Neural cell (in vitro differentiated cells): Measurements from ENCODE around the gene FAM20C.

Source experiments
- CTCF ChIP-seq: fragments of 450-650 bp; IDR thresholded peaks from 2 replicates; pipeline ENCODE4 v1.5.1; 2014; ENCODE audit warnings: antibody characterized with exemption, mild to moderate bottlenecking, moderate library complexity; ENCODE audit not compliant: poor library complexity, severe bottlenecking
- EP300 ChIP-seq: fragments of 450-650 bp; conservative IDR thresholded peaks from 2 replicates; pipeline ENCODE4 v1.6.1; 2014; ENCODE audit warnings: antibody characterized with exemption, mild to moderate bottlenecking, moderate library complexity; ENCODE audit not compliant: poor library complexity, severe bottlenecking
- EZH2 ChIP-seq: fragments of 200-600, 300-800 bp; shearing (Covaris generic), sonication (generic); IDR thresholded peaks from 2 replicates; pipeline ENCODE4 v1.6.1; 2014; ENCODE audit warnings: antibody characterized with exemption, low read length, borderline replicate concordance, mild to moderate bottlenecking; ENCODE audit not compliant: insufficient read depth, poor library complexity, severe bottlenecking
- MXI1 ChIP-seq: fragments of 450-650 bp; conservative IDR thresholded peaks from 2 replicates; pipeline ENCODE4 v1.6.1; 2014; ENCODE audit warnings: antibody characterized with exemption, mild to moderate bottlenecking; ENCODE audit not compliant: poor library complexity, severe bottlenecking
- POLR2AphosphoS5 ChIP-seq: IDR thresholded peaks from 2 replicates; pipeline ENCODE4 v1.6.1; 2012
- RAD21 ChIP-seq: fragments of 450-650 bp; conservative IDR thresholded peaks from 2 replicates; pipeline ENCODE4 v1.6.1; 2014; ENCODE audit warnings: antibody characterized with exemption, mild to moderate bottlenecking, moderate library complexity
- TAF1 ChIP-seq: IDR thresholded peaks from 2 replicates; pipeline ENCODE4 v1.6.1; 2012; ENCODE audit warnings: low read depth

GRCh38 chr7:300048-300447 is 107.7 kb downstream of the FAM20C start:
- no peak for TF ChIP-seq POLR2AphosphoS5
- no peak for TF ChIP-seq CTCF
- no peak for TF ChIP-seq EZH2
- no peak for TF ChIP-seq EP300
- TF ChIP-seq MXI1: no peak
- no peak for TF ChIP-seq TAF1
- TF ChIP-seq RAD21: no peak
